Measurements from ENCODE around the gene CBX4. TPM values are rescaled to one million over a fixed set of nuclear protein-coding genes. Genes with fewer than 3 reads are reported as not detected.

The CBX4 gene
- polyA plus RNA-seq, 1 donor (not counting 4 experiments of a cell fraction or from before 2014, with no cell fraction given): 7.0 TPM

GRCh38 chr17:79871131-79871530, 31.9 kb upstream of the CBX4 start:
- dilution Hi-C loops (cut with MboI; ENCODE audit: extremely low pct_ligation_motif_present, low sequenced_read_pairs): no loop called here
- no peak overlapping the region for H3K9ac ChIP-seq (ENCODE audit: control insufficient read depth, extremely low read depth, insufficient read depth, low read length)
- no peaks in the 10 kb centered on the region for H3K4me1 ChIP-seq (ENCODE audit: control insufficient read depth, extremely low read depth, insufficient read depth, low read length)
- no peaks in the 10 kb centered on the region for H3K9me1 ChIP-seq (ENCODE audit: control insufficient read depth, extremely low read depth, insufficient read depth, low read length)
- no peak overlapping the region for H2AFZ ChIP-seq (ENCODE audit: control insufficient read depth, low read length)
- no peak overlapping the region for H3K4me3 ChIP-seq (ENCODE audit: control insufficient read depth in 2 of 3, extremely low read depth in 1 of 3, insufficient read depth in 2 of 3, low read depth in 1 of 3, low read length in 3 of 3)
- peaks cover 3% of the 10 kb centered on the region for H3K27me3 ChIP-seq (ENCODE audit: control insufficient read depth, extremely low read depth, insufficient read depth, low read length)
- no peak overlapping the region for H3K4me2 ChIP-seq (ENCODE audit: control insufficient read depth, extremely low read depth, insufficient read depth, low read depth, low read length)
- no peak for FAIRE-seq
- H3K9me3 ChIP-seq (ENCODE audit: control insufficient read depth, low read depth, low read length): no peaks in the 10 kb centered on the region
- no peaks in the 10 kb centered on the region for H3K36me3 ChIP-seq (ENCODE audit: control insufficient read depth in 2 of 2, extremely low read depth in 1 of 2, insufficient read depth in 2 of 2, low read length in 2 of 2)
- no peaks in the 10 kb centered on the region for H4K20me1 ChIP-seq (ENCODE audit: control insufficient read depth, extremely low read depth, insufficient read depth, low read length)
- no peak for DNase-seq (ENCODE audit: low read depth, low spot score)
- TF ChIP-seq CTCF (optimal IDR thresholded peaks at IDR 0.05 in 1 of 3, IDR thresholded peaks at IDR 0.05 in 1 of 3, conservative IDR thresholded peaks at IDR 0.05 in 1 of 3; ENCODE audit: extremely low read depth in 1 of 3, insufficient read depth in 2 of 3, low read length in 3 of 3) (no peak), EZH2 (IDR thresholded peaks at IDR 0.05; ENCODE audit: low read length) (no peak)
- H3K79me2 ChIP-seq (ENCODE audit: control insufficient read depth, insufficient read depth, low read length): no peaks in the 10 kb centered on the region
- H3K27ac ChIP-seq (ENCODE audit: control insufficient read depth, insufficient read depth, low read length): no peak overlapping the region

GRCh38 chr17:79870540-79870939, 31.3 kb upstream of the CBX4 start:
- H3K4me3 ChIP-seq (ENCODE audit: control insufficient read depth in 2 of 3, extremely low read depth in 1 of 3, insufficient read depth in 2 of 3, low read depth in 1 of 3, low read length in 3 of 3): no peak overlapping the region
- peaks cover 7% of the 10 kb centered on the region for H3K27me3 ChIP-seq (ENCODE audit: control insufficient read depth, extremely low read depth, insufficient read depth, low read length)
- H3K9me1 ChIP-seq (ENCODE audit: control insufficient read depth, extremely low read depth, insufficient read depth, low read length): no peaks in the 10 kb centered on the region
- H4K20me1 ChIP-seq (ENCODE audit: control insufficient read depth, extremely low read depth, insufficient read depth, low read length): no peaks in the 10 kb centered on the region
- no peaks in the 10 kb centered on the region for H3K9me3 ChIP-seq (ENCODE audit: control insufficient read depth, low read depth, low read length)
- no peak overlapping the region for H3K9ac ChIP-seq (ENCODE audit: control insufficient read depth, extremely low read depth, insufficient read depth, low read length)
- DNase-seq (ENCODE audit: low read depth, low spot score) (no peak), FAIRE-seq (no peak)
- H3K79me2 ChIP-seq (ENCODE audit: control insufficient read depth, insufficient read depth, low read length): no peaks in the 10 kb centered on the region
- no peak overlapping the region for H3K4me2 ChIP-seq (ENCODE audit: control insufficient read depth, extremely low read depth, insufficient read depth, low read depth, low read length)
- H3K36me3 ChIP-seq (ENCODE audit: control insufficient read depth in 2 of 2, extremely low read depth in 1 of 2, insufficient read depth in 2 of 2, low read length in 2 of 2): no peaks in the 10 kb centered on the region
- no peak overlapping the region for H3K27ac ChIP-seq (ENCODE audit: control insufficient read depth, insufficient read depth, low read length)
- dilution Hi-C loops (cut with MboI; ENCODE audit: extremely low pct_ligation_motif_present, low sequenced_read_pairs): no loop called here
- no peak overlapping the region for H2AFZ ChIP-seq (ENCODE audit: control insufficient read depth, low read length)
- no peaks in the 10 kb centered on the region for H3K4me1 ChIP-seq (ENCODE audit: control insufficient read depth, extremely low read depth, insufficient read depth, low read length)
- TF ChIP-seq EZH2 (IDR thresholded peaks at IDR 0.05; ENCODE audit: low read length): no peak
- TF ChIP-seq CTCF (optimal IDR thresholded peaks at IDR 0.05 in 1 of 3, IDR thresholded peaks at IDR 0.05 in 1 of 3, conservative IDR thresholded peaks at IDR 0.05 in 1 of 3; ENCODE audit: extremely low read depth in 1 of 3, insufficient read depth in 2 of 3, low read length in 3 of 3): no peak

Measured in keratinocyte (primary cell).